Activated CD8-positive, alpha-beta memory T cell treated with anti-CD3 and anti-CD28 coated beads for 1 hour (primary cell): ENCODE measurements around the gene VPS8.
"Not testable (repeated sequence)": the region's sequence is repeated elsewhere in the genome, so short reads cannot be mapped to it uniquely, and the experiment has no call there.

Source experiments
- DNase-seq, 2 donors: peaks; one replicate each; pipeline ENCODE4 v3.0.0-alpha.2; 2020; ENCODE audit warnings: low read depth in 1 of 2; ENCODE audit errors: extremely low read depth in 1 of 2

VPS8 gene

DNA sequence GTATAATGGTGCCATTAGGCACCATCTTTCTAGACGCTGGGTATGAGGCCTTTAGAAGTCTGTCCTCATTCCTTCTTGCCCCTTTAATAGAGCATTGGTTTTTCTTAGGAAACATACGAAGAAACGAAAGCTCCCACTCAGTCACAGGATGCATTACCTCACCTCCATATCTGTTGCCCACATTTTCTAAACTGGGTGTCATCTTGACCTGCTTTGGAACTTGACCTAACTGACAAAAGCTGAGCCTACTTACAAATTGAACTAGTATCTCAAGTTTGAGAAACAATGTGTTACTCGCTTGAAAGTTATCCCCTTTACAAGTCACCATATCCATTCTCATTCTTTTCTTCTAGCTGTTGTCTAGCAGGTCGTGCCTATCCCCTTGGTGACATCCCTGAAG lies 102.7 kb downstream of the VPS8 start:
- DNase-seq, result no peak

DNA sequence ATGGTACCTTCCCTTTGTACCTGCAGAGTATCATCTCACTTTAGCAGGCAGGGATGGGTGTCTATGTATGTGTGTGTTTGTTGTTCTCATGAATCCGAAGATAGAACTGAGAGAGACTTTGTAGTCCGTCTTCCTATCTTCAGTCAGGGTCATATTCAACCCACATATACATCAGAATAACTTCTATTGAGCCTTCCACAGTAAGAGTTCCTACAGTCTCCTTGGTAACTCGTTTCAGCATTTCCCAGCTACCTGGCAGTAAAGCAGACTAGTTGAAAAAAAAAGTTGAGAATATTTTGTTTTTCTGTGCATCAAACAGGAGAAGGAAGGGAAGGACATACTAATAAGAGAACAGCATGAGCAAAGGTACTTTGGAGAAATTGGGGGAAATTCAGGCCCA lies 106.8 kb downstream of the VPS8 start:
- no peak for DNase-seq

DNA sequence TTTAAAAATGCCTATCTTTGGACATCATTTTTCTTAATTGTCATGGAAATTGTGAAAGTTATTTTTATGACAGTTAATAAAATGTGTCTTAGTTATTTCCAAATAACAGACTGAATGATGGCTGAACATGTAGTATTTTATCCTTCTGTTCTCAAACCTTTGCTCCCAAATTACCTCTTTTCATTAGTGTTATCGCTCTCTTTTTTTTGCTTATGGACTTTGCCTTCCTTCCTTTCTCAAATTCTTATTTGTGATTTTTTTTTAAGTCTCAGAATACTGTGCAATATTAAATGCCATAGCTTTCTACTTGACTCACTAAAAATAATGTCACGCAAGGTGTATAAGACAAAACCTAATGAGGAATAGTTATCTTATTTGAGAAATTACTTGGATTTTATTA lies 107.7 kb downstream of the VPS8 start:
- DNase-seq, result no peak

- DNase-seq, result no peak
These were observed 112.6 kb downstream of the VPS8 start for GRCh38 chr3:184924547-184924946.

- DNase-seq, result no peak
These were observed 115.9 kb downstream of the VPS8 start for GRCh38 chr3:184927796-184928315.

DNA sequence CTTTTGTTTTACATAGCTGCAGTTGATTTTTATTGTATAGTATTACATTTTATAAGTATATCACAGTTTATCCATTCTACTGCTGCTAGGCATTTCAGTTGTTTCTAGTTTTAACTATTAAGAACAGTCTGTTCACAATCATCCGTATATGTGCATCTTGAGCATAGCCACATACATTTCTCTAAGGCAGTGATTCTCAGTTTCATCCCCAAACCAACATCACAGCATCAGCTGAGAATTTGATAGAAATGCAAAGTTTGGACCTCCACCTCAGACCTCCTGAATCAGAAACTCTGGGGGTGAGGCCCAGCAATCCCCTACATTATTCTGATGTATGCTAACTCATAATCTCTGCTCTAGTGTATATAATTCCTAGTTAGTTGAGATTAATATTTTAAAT lies 120.8 kb downstream of the VPS8 start:
- DNase-seq, result no peak

DNA sequence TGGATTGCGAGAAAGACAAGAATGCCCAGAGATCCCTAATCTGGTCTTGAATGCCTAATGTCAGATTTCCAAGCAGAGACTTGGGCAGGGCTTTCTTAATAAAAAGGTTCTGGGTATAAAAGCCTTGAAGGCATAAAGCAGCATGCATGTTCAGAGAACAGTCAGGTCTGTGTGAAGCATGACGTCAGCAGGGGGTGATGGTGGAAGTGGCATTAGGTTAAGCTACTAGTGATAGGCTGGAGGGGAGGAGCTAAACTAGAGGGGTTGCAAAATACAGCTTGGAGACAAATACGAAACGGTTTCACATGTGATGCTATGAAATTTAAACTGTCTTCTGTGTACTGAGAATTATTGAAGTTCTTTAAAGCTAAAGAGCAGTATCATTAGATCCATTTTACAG lies 125.6 kb downstream of the VPS8 start:
- no peak for DNase-seq

- DNase-seq, result no peak
These were observed 129.4 kb downstream of the VPS8 start for GRCh38 chr3:184941408-184941807.

GRCh38 chr3:184942735-184943134 lies 130.8 kb downstream of the VPS8 start:
- DNase-seq, result no peak

- no peak for DNase-seq
These were observed 132.3 kb downstream of the VPS8 start for GRCh38 chr3:184944241-184944640.

DNA sequence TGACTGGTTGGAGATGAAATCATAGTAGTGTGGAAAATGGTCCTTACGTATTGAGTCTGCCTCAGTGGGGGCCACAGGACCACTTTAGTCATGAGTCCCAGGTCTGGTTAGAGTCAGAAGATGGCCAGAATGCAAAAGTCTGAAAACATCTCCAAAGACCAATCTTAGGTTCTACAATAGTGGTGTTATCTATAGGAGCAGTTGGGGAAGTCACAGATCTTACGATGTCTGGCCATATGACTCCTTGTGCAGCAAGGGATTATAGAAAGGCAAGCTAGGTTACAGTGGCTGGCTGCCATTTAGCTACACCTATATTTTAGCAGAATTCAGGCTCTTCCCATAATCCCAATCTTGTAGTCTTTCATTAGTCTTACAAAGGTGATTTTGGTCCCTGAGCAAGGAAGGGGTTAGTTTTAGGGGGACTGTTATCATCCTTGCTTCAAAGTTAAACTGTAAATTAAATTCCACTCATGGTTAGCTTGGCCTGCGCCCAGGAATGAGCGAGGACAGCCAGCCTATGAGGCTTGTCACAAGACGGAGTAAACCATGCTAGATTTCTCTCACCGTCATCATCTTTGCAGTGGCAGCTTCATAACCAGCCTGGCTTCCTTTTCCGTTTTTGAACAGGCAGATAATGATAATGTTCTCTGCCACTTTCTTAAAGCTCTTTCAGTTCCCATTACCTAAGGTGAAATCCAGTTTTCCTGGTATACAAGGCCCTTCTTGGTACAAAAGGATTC lies 134.1 kb downstream of the VPS8 start:
- DNase-seq, result no peak

DNA sequence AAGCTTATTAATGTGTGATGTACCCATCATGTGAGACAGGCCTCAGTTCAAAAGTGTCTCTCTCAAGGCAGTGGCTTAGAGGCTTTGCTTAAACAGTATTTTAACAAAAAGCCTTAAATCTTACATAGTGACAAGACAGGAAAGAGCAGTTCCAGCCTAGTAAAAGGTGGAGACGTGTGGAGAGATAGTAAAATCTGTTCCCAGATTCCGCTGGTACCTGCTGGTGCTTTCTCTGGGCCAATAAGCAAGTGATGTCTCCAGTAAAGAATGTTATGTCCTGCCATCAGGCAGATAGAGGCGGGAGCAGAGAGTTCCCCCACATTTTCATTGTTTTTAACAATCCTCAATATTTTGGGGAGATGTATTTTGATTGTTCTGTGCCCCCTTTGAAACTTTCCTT lies 135.0 kb downstream of the VPS8 start:
- DNase-seq, result no peak

DNA sequence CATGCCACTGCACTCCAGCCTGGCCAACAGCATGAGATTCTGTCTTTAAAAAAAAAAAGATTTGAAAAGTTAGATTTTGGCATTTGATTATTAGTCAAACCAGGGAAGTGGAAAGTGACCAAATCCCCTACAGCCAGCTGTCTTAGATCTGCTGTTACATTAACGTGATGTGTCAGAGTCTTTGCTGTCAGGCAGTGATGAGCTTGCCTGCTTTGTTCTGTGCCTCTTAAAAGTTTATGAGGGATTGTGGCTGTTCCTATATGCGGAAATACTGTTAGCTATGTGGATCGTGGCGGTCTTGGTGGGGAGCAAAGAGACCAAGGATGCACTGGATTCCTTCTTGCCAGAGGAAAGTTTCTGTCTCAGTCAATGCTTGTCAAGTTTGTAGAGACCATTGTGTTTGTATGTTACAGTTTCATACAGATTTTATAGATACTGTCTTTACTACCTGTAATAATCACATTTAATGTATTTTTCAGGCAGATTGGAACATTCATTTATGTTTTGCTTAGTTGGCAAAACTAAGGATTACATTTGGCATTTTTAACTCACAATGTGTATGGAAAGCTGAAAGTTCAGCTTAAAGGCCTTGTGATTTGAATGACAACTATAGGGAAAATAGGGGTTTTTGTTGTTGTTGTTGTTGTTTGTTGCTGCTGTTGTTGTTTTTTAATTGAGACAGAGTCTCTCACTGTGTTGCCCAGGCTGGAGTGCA lies 137.4 kb downstream of the VPS8 start:
- DNase-seq, result no peak

GRCh38 chr3:184950816-184951215 lies 138.8 kb downstream of the VPS8 start:
- DNase-seq, result not testable (repeated sequence)

DNA sequence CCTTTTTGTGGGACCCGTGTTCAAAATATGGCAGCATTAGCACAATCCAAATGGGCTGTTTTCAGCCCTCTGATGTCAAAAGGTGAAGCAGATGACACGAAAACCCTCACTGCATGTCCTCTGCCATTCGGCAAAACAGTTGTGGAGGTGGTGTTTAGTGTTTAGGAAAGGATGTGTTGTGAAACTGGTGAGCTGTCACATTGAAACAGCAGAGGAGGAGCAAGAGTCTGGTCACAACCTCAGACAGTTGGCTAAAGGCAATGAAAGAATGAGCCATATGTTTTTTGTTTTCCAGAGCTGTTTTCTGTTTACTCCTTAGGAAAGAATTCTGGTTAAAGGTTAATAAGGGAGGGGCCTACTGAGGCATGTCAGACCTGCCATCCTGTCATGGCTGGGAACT lies 140.7 kb downstream of the VPS8 start:
- DNase-seq, result no peak

DNA sequence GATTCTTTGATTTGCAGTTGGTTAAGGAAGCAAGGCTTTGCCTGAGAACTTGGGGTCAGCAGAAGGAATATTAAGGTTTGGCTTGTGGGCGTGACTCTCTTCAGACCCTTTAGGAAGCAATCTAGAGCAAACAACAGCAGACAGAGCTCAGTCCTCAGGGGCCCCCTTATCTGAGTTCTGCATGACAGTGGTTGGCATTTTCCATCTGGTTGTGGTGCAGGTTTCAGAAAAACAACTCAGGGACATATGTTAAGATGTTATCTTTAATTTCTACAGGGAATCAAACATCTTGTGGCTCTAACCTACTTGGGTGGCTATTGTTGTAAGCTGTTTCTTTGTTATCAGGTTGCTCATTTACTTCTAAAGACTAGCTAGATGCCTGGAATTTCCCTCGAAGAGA lies 141.4 kb downstream of the VPS8 start:
- DNase-seq, result no peak

GRCh38 chr3:184954251-184954650 lies 142.3 kb downstream of the VPS8 start:
- no peak for DNase-seq

DNA sequence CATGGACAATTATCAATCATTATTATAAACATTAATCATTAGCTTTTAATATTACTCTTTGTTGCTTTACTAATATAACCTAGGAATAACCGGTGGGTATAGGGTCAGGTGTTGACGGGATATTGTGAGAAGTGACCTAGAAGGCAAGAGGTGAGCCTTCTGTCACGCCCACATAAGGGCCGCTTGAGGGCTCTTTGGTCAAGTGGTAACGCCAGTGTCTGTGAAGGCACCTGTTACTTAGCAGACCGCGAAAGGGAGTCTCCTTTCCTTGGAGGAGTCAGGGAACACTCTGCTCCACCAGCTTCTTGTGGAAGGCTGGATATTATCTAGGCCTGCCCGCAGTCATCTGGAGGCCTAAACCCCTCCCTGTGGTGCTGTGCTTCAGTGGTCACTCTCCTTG lies 142.9 kb downstream of the VPS8 start:
- DNase-seq, result not testable (repeated sequence)

DNA sequence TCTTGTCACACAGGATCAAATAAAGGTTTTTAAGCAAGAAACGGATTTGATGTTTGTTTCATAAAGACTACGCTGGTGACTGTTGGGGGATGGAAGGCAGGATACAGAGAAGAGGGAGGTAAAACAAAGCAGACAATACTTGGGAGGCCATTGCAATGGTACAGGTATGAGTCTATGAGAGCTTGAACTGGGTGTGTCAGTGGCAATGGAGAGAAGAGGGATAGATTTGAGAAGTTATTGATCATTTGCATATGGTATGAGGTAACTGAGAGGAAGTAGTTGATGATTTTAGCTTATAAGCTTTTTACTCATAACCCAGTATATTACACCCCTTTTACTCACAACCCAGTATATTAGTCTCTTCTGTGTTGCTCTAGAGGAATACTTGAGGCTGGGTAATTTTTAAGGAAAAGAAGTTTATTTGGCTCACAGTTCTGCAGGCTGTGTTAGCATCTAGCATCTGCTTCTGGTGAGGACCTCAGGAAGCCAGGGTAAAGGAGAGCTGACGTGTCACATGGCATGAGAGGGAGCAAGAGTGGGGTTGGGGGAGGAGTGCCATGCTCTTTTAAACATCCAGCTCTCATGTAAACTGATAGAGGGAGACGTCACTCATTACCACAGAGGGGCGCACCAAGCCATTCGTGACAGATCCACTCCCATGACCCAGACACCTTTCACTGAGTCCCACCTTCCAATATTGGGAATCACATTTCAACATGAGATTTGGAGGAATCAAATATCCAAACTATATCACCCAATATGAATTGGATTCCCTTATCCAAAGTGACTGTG lies 153.9 kb downstream of the VPS8 start:
- no peak for DNase-seq

- no peak for DNase-seq
These were observed 156.1 kb downstream of the VPS8 start for GRCh38 chr3:184968115-184968514.

GRCh38 chr3:184970186-184970585 lies 158.2 kb downstream of the VPS8 start:
- no peak for DNase-seq

GRCh38 chr3:184977796-184978195 lies 165.8 kb downstream of the VPS8 start:
- DNase-seq, result no peak
